Measurements from ENCODE around the gene TLX1. TPM values are rescaled to one million over a fixed set of nuclear protein-coding genes. Genes with fewer than 3 reads are reported as not detected.
"Not testable (repeated sequence)": the region's sequence is repeated elsewhere in the genome, so short reads cannot be mapped to it uniquely, and the experiment has no call there.

Gene TLX1
- total RNA-seq, 2 donors from 2014 or later = 0.52 TPM; not detected in 1

DNA sequence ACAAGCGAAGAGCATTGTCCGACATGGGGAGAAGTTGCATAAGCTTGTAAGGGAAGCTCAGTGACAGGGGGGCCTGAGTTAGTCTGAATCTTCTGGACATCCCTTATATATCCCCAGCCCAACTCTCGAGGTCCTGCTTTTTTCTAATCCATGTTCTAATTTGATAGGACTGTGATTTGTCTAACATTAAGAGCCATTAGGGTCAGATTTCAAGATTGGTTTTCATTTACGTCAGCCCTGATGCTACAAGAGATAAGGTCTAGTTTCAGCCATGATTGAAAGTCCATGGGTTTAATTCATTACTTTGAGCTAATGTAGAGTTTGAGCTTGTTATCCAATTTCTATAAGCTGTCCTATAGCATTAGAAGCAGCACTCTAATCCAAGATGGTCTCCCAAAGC lies 20.3 kb downstream of the TLX1 start:
- Histone ChIP-seq H3K4me1 (peaks cover 8% of the 10 kb centered on the region), H3K4me3 (no peak overlapping the region), H3K9me3 (no peaks in the 10 kb centered on the region), H3K27ac (no peak overlapping the region), H3K36me3 (replicated peaks in 1 of 2; ENCODE audit: insufficient read depth in 1 of 2, low read depth in 2 of 2) (no peaks in the 10 kb centered on the region), H3K27me3 (peaks cover 0 to 12% of the 10 kb centered on the region in 2 donors)
- TF ChIP-seq POLR2A (IDR thresholded peaks at IDR 0.05) = no peak
- TF ChIP-seq, protein P1, sequence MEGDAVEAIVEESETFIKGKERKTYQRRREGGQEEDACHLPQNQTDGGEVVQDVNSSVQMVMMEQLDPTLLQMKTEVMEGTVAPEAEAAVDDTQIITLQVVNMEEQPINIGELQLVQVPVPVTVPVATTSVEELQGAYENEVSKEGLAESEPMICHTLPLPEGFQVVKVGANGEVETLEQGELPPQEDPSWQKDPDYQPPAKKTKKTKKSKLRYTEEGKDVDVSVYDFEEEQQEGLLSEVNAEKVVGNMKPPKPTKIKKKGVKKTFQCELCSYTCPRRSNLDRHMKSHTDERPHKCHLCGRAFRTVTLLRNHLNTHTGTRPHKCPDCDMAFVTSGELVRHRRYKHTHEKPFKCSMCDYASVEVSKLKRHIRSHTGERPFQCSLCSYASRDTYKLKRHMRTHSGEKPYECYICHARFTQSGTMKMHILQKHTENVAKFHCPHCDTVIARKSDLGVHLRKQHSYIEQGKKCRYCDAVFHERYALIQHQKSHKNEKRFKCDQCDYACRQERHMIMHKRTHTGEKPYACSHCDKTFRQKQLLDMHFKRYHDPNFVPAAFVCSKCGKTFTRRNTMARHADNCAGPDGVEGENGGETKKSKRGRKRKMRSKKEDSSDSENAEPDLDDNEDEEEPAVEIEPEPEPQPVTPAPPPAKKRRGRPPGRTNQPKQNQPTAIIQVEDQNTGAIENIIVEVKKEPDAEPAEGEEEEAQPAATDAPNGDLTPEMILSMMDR (IDR thresholded peaks at IDR 0.05) = no peak
- DNase-seq (no peak), ATAC-seq (no peak)
- 52 to 60% methylated on average over 4 of the region's 4 CpGs for WGBS, 2 donors
- intact Hi-C loops (cut with DNase I) = no loop called here

DNA sequence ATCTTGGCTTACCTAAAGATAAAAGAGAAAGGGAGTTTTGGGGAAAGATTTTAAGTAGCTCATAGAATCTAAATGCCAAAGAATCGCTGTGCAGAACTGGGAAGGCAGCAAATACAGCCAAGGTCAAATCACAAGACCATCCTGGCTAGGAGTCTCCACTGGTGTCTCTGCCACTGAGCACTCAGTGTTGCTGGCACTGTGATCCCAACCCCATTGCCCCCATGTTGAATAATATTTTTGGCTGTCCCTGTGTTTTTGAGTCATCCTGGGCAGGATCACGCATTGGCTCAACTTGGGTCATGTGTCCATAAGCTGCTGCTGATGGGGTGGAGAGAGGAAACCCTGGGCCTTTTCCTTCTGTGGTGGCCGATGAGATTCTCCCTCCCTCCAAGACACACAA lies 21.2 kb downstream of the TLX1 start:
- no peak overlapping the region for H3K27ac ChIP-seq
- TF ChIP-seq, protein P1 (IDR thresholded peaks at IDR 0.05) = no peak
- TF ChIP-seq POLR2A (IDR thresholded peaks at IDR 0.05) = no peak
- peaks cover 0 to 4% of the 10 kb centered on the region in 2 donors for H3K27me3 ChIP-seq
- intact Hi-C loops (cut with DNase I) = no loop called here
- no peak for DNase-seq
- H3K4me1 ChIP-seq = no peaks in the 10 kb centered on the region
- H3K4me3 ChIP-seq = no peak overlapping the region
- ATAC-seq = no peak
- 57 to 69% methylated on average over 2 to 3 of the region's 3 CpGs for WGBS, 2 donors
- no peaks in the 10 kb centered on the region for H3K36me3 ChIP-seq (replicated peaks in 1 of 2; ENCODE audit: insufficient read depth in 1 of 2, low read depth in 2 of 2)
- H3K9me3 ChIP-seq = no peaks in the 10 kb centered on the region

DNA sequence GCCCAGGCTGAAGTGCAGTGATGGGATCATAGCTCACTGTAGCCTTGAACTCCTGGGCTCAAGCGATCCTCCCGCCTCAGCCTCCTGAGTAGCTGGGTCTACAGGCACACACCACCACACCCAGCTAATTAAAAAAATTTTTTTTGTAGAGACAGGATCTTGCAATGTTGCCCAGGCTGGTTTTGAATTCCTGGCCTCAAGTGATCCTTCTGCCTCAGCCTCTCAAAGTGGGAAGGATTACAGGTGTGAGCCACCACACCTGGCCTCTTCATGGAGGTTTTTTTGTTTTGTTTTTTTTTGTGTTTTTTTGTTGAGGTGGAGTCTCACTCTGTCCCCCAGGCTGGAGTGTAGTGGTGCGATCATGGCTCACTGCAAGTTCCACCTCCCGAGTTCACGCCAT lies 23.4 kb downstream of the TLX1 start:
- H3K27ac ChIP-seq; ATAC-seq; H3K27me3 ChIP-seq; intact Hi-C loops (cut with DNase I); H3K9me3 ChIP-seq; H3K4me3 ChIP-seq; DNase-seq; H3K4me1 ChIP-seq; H3K36me3 ChIP-seq (replicated peaks in 1 of 2; ENCODE audit: insufficient read depth in 1 of 2, low read depth in 2 of 2): not testable (repeated sequence)
- WGBS, 2 donors = 87 to 89% methylated on average over 5 of the region's 5 CpGs

DNA sequence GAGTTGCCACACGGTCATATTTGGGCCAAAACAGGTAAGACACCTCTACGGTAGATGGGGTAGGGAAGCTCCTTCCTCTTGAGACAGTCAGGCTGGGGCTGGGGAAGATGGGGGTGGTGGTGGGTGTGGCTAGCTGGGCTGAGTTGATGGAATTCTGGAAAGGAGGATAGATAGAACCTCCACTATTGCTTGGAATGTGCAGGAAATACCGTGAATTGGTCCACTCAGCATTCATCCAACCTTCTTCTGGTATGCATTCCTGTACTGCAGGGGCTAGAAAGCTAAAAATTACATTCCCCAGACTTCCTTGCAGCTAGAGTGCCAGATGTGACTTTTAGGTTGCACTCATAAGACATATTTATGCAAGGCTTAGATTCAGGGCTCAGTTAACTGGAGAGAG lies 24.8 kb downstream of the TLX1 start:
- peaks cover 0 to 3% of the 10 kb centered on the region in 2 donors for H3K27me3 ChIP-seq
- DNase-seq = no peak
- no peaks in the 10 kb centered on the region for H3K36me3 ChIP-seq (replicated peaks in 1 of 2; ENCODE audit: insufficient read depth in 1 of 2, low read depth in 2 of 2)
- 33 to 40% methylated on average over 3 of the region's 3 CpGs for WGBS, 2 donors
- no peak overlapping the region for H3K27ac ChIP-seq
- no peak overlapping the region for H3K4me3 ChIP-seq
- H3K9me3 ChIP-seq = no peaks in the 10 kb centered on the region
- TF ChIP-seq, protein P1 (IDR thresholded peaks at IDR 0.05) = no peak
- TF ChIP-seq POLR2A (IDR thresholded peaks at IDR 0.05) = no peak
- intact Hi-C loops (cut with DNase I) = no loop called here
- H3K4me1 ChIP-seq = no peaks in the 10 kb centered on the region
- no peak for ATAC-seq

DNA sequence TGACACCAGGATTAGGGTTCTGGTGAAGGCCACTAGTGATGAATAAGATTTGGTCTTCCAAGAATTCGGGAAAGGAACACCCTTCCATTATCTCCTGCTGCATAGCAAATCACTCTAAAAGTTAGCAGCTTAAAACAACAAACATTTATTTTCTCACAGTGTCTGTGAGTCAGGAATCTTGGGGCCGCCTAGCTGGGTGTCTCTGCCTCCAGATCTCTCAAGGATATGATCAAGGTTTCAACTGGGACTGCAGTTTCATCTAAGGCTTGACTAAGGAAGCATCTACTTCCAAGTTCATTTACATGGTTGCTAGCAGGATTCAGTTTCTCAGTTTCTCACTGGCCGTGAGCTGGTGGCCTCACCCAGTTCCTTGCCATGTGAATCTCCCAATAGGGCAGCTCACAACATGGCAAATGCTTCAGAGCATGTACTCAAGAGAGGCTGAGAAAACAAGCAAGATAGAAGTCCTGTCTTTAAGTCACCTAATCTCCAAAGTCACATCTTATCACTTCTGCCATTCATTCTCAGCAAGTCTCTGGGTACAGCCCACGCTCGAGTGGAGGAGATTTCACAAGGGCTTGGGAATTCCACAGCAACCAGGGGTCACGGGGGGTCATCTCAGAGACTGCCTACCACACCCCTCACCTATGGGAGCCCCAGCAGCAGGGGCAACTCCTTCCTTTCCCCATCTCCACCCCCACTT lies 26.8 kb downstream of the TLX1 start:
- DNase-seq (no peak), ATAC-seq (no peak)
- Histone ChIP-seq H3K4me3 (no peak overlapping the region), H3K9me3 (no peaks in the 10 kb centered on the region), H3K36me3 (replicated peaks in 1 of 2; ENCODE audit: insufficient read depth in 1 of 2, low read depth in 2 of 2) (no peaks in the 10 kb centered on the region), H3K27me3 (peaks cover 0 to 3% of the 10 kb centered on the region in 2 donors), H3K27ac (no peak overlapping the region), H3K4me1 (peaks cover 6% of the 10 kb centered on the region)
- 33 to 38% methylated on average over 6 of the region's 6 CpGs for WGBS, 2 donors
- intact Hi-C loops (cut with DNase I) = no loop called here
- TF ChIP-seq POLR2A (IDR thresholded peaks at IDR 0.05) = no peak
- TF ChIP-seq, protein P1 (IDR thresholded peaks at IDR 0.05) = no peak

Data from body of pancreas (tissue), 4 donors.